ENCODE data around the gene ZDHHC11. TPM values are rescaled to one million over a fixed set of nuclear protein-coding genes. Genes with fewer than 3 reads are reported as not detected.
"Not testable (repeated sequence)": the region's sequence is repeated elsewhere in the genome, so short reads cannot be mapped to it uniquely, and the experiment has no call there.

Gene ZDHHC11
- total RNA-seq, 2 experiments from 2014 or later, result 9.4 to 10.0 TPM

- DNase-seq; CTCF ChIA-PET; H3K4me3 Mint-ChIP-seq; H3K4me1 Mint-ChIP-seq; H3K27ac Mint-ChIP-seq; H3K27me3 Mint-ChIP-seq; POLR2A ChIA-PET; H3K9me3 Mint-ChIP-seq; H3K36me3 Mint-ChIP-seq (ENCODE audit: low read depth): not testable (repeated sequence)
Measured at GRCh38 chr5:774854-775505, 75.8 kb downstream of the ZDHHC11 start.

- H3K4me1 Mint-ChIP-seq; H3K9me3 Mint-ChIP-seq; H3K27ac Mint-ChIP-seq; POLR2A ChIA-PET; H3K4me3 Mint-ChIP-seq; H3K27me3 Mint-ChIP-seq; H3K36me3 Mint-ChIP-seq (ENCODE audit: low read depth); CTCF ChIA-PET; DNase-seq: not testable (repeated sequence)
Measured at GRCh38 chr5:774304-774703, 76.5 kb downstream of the ZDHHC11 start.

GRCh38 chr5:773517-774264, 77.1 kb downstream of the ZDHHC11 start:
- POLR2A ChIA-PET, result no interaction called here
- H3K4me1 Mint-ChIP-seq, result no peaks in the 10 kb centered on the region
- no peaks in the 10 kb centered on the region for H3K36me3 Mint-ChIP-seq (ENCODE audit: low read depth)
- no peak overlapping the region for H3K27ac Mint-ChIP-seq
- DNase-seq, result no peak
- CTCF ChIA-PET, result no interaction called here
- no peaks in the 10 kb centered on the region for H3K27me3 Mint-ChIP-seq
- H3K9me3 Mint-ChIP-seq, result no peaks in the 10 kb centered on the region
- H3K4me3 Mint-ChIP-seq, result no peak overlapping the region

GRCh38 chr5:772931-773330, 77.9 kb downstream of the ZDHHC11 start:
- H3K4me3 Mint-ChIP-seq; H3K9me3 Mint-ChIP-seq; POLR2A ChIA-PET; CTCF ChIA-PET; H3K27me3 Mint-ChIP-seq; DNase-seq; H3K4me1 Mint-ChIP-seq; H3K36me3 Mint-ChIP-seq (ENCODE audit: low read depth); H3K27ac Mint-ChIP-seq: not testable (repeated sequence)

GRCh38 chr5:772547-772890, 78.3 kb downstream of the ZDHHC11 start:
- DNase-seq; POLR2A ChIA-PET; H3K4me3 Mint-ChIP-seq; H3K9me3 Mint-ChIP-seq; H3K36me3 Mint-ChIP-seq (ENCODE audit: low read depth); H3K27me3 Mint-ChIP-seq; CTCF ChIA-PET; H3K27ac Mint-ChIP-seq; H3K4me1 Mint-ChIP-seq: not testable (repeated sequence)

- H3K4me3 Mint-ChIP-seq, result not testable (repeated sequence)
Measured at GRCh38 chr5:771841-772546, 78.8 kb downstream of the ZDHHC11 start.

GRCh38 chr5:771087-771781, 79.6 kb downstream of the ZDHHC11 start:
- H3K27me3 Mint-ChIP-seq; H3K4me1 Mint-ChIP-seq; H3K27ac Mint-ChIP-seq; POLR2A ChIA-PET; CTCF ChIA-PET; H3K9me3 Mint-ChIP-seq; H3K36me3 Mint-ChIP-seq (ENCODE audit: low read depth); DNase-seq; H3K4me3 Mint-ChIP-seq: not testable (repeated sequence)

More at GRCh38 chr5:771841-772546, 78.8 kb downstream of the ZDHHC11 start:
- H3K27me3 Mint-ChIP-seq; CTCF ChIA-PET; H3K4me1 Mint-ChIP-seq; H3K36me3 Mint-ChIP-seq (ENCODE audit: low read depth); H3K27ac Mint-ChIP-seq; H3K9me3 Mint-ChIP-seq; DNase-seq; POLR2A ChIA-PET: not testable (repeated sequence)

GRCh38 chr5:770585-770984, 80.2 kb downstream of the ZDHHC11 start:
- H3K9me3 Mint-ChIP-seq; DNase-seq; H3K36me3 Mint-ChIP-seq (ENCODE audit: low read depth); H3K4me1 Mint-ChIP-seq; CTCF ChIA-PET; H3K4me3 Mint-ChIP-seq; H3K27ac Mint-ChIP-seq; POLR2A ChIA-PET; H3K27me3 Mint-ChIP-seq: not testable (repeated sequence)

- POLR2A ChIA-PET; H3K9me3 Mint-ChIP-seq; CTCF ChIA-PET; H3K27me3 Mint-ChIP-seq; DNase-seq; H3K4me1 Mint-ChIP-seq; H3K36me3 Mint-ChIP-seq (ENCODE audit: low read depth); H3K27ac Mint-ChIP-seq; H3K4me3 Mint-ChIP-seq: not testable (repeated sequence)
Measured at GRCh38 chr5:769485-770145, 81.2 kb downstream of the ZDHHC11 start.

GRCh38 chr5:766666-767431, 83.9 kb downstream of the ZDHHC11 start:
- H3K4me1 Mint-ChIP-seq, result no peaks in the 10 kb centered on the region
- DNase-seq, result no peak
- H3K9me3 Mint-ChIP-seq, result peaks cover 4% of the 10 kb centered on the region
- H3K27me3 Mint-ChIP-seq, result no peaks in the 10 kb centered on the region
- H3K36me3 Mint-ChIP-seq (ENCODE audit: low read depth), result no peaks in the 10 kb centered on the region
- H3K27ac Mint-ChIP-seq, result no peak overlapping the region
- ChIA-PET CTCF (no interaction called here), POLR2A (no interaction called here)
- H3K4me3 Mint-ChIP-seq, result no peak overlapping the region

GRCh38 chr5:765948-766631, 84.7 kb downstream of the ZDHHC11 start:
- ChIA-PET CTCF (no interaction called here), POLR2A (no interaction called here)
- Mint-ChIP-seq H3K27ac (no peak overlapping the region), H3K27me3 (no peaks in the 10 kb centered on the region), H3K9me3 (peaks cover 4% of the 10 kb centered on the region), H3K4me3 (no peak overlapping the region), H3K4me1 (no peaks in the 10 kb centered on the region), H3K36me3 (ENCODE audit: low read depth) (no peaks in the 10 kb centered on the region)
- DNase-seq, result no peak
